Lower lobe of right lung (tissue), 2 donors: ENCODE results near the gene MCTP1. TPM values are rescaled to one million over a fixed set of nuclear protein-coding genes. Genes with fewer than 3 reads are reported as not detected.

ENCODE experiments used
- ATAC-seq, 2 donors: fragments of 200-7000 bp; cut with Tn5 transposase; one replicate each; pipeline ENCODE4 v1.9.1; 2020 to 2022; ENCODE audit warnings: mild to moderate bottlenecking in 2 of 2, moderate library complexity in 2 of 2
- DNase-seq: peaks from one replicate; pipeline ENCODE4 v3.0.0-alpha.2; 2020
- H3K27ac ChIP-seq: fragments of 200-600 bp; one replicate; pipeline ENCODE4 v1.8.0; 2022
- H3K27me3 ChIP-seq: fragments of 200-600 bp; one replicate; pipeline ENCODE4 v1.8.0; 2022; ENCODE audit warnings: low read depth
- H3K36me3 ChIP-seq: fragments of 200-600 bp; one replicate; pipeline ENCODE4 v1.8.0; 2022; ENCODE audit warnings: mild to moderate bottlenecking
- H3K4me1 ChIP-seq: fragments of 200-600 bp; one replicate; pipeline ENCODE4 v1.8.0; 2022
- H3K4me3 ChIP-seq: fragments of 200-600 bp; one replicate; pipeline ENCODE4 v1.8.0; 2022; ENCODE audit warnings: mild to moderate bottlenecking
- H3K9me3 ChIP-seq: fragments of 200-600 bp; one replicate; pipeline ENCODE4 v1.8.0; 2022
- intact Hi-C: fragments of 100-400 bp; cut with DNase I; formaldehyde crosslinking; loops from one replicate; pipeline ENCODE4 v1.11.0; 2022
- total RNA-seq: library from RNA; stranded (reverse); fragmentation: NEBNext Ultra II Directional; extraction: Animal tissue kit (Norgen Biotek cat#: 25700); gene quantifications from one replicate; pipeline ENCODE4 v1.2.1, GENCODE V29; 2021
- TF ChIP-seq, protein P1 (sequence below): fragments of 200-600 bp; IDR thresholded peaks from one replicate; pipeline ENCODE4 v1.8.0; 2022; ENCODE audit warnings: antibody characterized with exemption, mild to moderate bottlenecking
- donor health status: DM: no; HTN: yes; CAD: no; lungs with severe emphysema.

MCTP1 gene
- total RNA-seq, 1 donor from 2014 or later: 38.7 TPM

DNA sequence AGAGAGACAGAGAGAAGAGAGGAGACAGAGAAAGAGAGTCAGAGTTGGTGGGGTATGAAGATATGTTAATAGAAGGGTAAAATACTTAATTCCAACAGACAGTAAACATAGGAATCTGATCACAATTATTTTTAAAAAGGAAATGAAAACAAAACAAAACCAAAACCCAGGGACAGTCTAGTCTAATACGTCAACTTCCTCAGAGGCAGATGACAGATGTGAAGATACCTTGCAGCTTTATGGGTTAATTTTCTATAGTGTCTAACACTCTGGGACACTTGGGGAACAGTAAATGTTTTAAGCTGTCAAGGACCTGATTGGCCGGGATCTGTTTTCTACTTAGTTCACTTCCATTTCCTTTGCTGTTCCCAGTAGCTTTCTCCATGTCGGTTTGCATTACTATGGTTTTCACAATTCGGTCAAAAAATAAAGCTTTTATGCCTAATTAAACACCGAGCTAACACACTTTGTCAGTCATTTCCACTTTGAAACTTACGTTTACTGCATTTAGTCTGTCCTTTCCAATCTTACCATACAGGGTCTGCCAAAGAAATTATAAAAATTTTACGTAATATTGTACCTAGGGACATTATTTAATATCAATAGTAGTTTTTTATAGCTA, 216.5 kb downstream of the MCTP1 start:
- Histone ChIP-seq H3K27me3 (no peaks in the 10 kb centered on the region), H3K9me3 (no peaks in the 10 kb centered on the region), H3K27ac (no peak overlapping the region), H3K4me1 (peaks cover 7% of the 10 kb centered on the region), H3K36me3 (no peaks in the 10 kb centered on the region), H3K4me3 (no peak overlapping the region)
- TF ChIP-seq, protein P1, sequence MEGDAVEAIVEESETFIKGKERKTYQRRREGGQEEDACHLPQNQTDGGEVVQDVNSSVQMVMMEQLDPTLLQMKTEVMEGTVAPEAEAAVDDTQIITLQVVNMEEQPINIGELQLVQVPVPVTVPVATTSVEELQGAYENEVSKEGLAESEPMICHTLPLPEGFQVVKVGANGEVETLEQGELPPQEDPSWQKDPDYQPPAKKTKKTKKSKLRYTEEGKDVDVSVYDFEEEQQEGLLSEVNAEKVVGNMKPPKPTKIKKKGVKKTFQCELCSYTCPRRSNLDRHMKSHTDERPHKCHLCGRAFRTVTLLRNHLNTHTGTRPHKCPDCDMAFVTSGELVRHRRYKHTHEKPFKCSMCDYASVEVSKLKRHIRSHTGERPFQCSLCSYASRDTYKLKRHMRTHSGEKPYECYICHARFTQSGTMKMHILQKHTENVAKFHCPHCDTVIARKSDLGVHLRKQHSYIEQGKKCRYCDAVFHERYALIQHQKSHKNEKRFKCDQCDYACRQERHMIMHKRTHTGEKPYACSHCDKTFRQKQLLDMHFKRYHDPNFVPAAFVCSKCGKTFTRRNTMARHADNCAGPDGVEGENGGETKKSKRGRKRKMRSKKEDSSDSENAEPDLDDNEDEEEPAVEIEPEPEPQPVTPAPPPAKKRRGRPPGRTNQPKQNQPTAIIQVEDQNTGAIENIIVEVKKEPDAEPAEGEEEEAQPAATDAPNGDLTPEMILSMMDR: no peak
- intact Hi-C loops: no loop called here
- no peak for ATAC-seq
- DNase-seq: no peak

DNA sequence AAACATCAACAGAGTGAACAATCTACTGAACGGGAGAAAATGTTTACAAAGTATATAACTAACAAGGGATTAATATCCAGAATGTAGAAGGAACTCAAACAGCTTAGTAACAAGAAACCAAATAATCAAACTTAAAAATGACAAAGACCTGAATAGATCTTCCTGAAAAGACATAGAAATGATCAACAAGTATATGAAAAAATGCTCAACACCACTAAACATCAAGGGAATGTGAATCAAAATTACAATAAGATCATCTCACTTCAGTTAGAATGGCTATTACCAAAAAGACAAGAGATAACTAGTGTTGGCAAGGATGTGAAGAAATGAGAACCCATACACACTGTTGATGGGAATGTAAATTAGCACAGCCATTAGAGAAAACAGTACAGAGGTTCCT, 218.8 kb downstream of the MCTP1 start:
- H3K4me1 ChIP-seq: peaks cover 7% of the 10 kb centered on the region
- H3K27me3 ChIP-seq: no peaks in the 10 kb centered on the region
- TF ChIP-seq, protein P1: no peak
- H3K36me3 ChIP-seq: no peaks in the 10 kb centered on the region
- intact Hi-C loops: no loop called here
- H3K9me3 ChIP-seq: no peaks in the 10 kb centered on the region
- no peak overlapping the region for H3K4me3 ChIP-seq
- no peak for DNase-seq
- ATAC-seq: no peak
- H3K27ac ChIP-seq: no peak overlapping the region

DNA sequence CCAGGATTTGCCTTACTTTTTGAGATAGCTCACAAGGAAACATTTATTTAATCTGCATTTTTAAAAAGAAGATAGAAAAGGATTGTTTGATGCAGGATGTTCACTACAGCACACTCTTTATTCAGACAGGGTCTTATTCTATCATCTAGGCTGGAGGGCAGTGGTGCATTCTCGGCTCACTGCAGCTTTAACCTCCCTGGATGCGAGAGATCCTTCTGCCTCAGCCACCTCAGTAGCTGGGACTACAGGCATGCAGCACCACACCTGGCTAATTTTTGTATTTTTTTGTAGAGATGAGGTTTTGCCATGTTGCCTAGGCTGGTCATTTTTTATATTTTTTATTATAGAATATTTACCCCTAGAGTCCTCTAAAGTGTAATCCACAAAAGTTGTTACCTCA, 221.4 kb downstream of the MCTP1 start:
- no peak overlapping the region for H3K27ac ChIP-seq
- TF ChIP-seq, protein P1: no peak
- peaks cover 6% of the 10 kb centered on the region for H3K4me1 ChIP-seq
- no peaks in the 10 kb centered on the region for H3K27me3 ChIP-seq
- ATAC-seq (no peak), DNase-seq (no peak)
- intact Hi-C loops: no loop called here
- no peaks in the 10 kb centered on the region for H3K36me3 ChIP-seq
- no peak overlapping the region for H3K4me3 ChIP-seq
- H3K9me3 ChIP-seq: no peaks in the 10 kb centered on the region

DNA sequence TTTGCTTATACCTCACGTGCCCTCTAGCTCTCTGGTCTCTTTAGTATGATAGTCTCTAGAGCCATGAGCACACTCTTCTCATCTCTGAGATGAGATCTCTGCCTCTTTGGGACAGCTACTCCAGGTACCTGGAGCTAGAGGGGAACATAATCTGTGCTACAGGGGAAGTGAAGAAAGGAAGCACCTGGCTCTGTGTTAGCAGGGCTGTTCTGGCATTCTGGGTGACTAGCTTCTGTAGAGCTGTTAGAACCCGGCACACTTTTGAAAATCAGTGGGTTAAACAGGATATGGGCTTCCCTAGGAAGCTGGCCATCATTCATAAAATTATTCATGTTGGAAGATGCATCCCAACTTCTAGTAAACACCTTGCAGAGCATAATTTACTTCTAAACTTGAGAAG, 224.8 kb downstream of the MCTP1 start:
- intact Hi-C loops: no loop called here
- TF ChIP-seq, protein P1: no peak
- Histone ChIP-seq H3K9me3 (no peaks in the 10 kb centered on the region), H3K27ac (no peak overlapping the region), H3K27me3 (no peaks in the 10 kb centered on the region), H3K36me3 (no peaks in the 10 kb centered on the region), H3K4me1 (peaks cover 6% of the 10 kb centered on the region), H3K4me3 (no peak overlapping the region)
- DNase-seq (no peak), ATAC-seq (no peak)

DNA sequence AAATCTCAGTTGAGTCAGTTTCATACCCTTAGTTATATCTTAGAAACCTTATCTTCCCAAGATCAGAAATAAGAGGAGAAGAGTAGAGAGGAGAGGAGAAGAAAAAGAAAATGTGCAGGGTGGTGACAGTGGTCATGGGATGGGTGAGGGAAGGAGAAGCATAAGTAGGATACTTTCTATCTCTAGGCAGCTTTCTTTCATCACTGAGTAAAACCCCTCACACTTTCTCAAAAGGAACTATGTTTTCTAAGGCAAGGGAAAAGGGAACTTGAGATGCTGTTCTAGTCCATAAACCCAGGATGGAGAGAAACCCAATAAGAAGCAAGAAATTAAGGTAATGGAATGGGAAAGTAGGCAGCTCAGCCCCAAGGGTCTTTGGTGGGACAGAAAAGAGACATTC, 225.3 kb downstream of the MCTP1 start:
- TF ChIP-seq, protein P1: no peak
- no peak for ATAC-seq
- Histone ChIP-seq H3K4me1 (peaks cover 6% of the 10 kb centered on the region), H3K4me3 (no peak overlapping the region), H3K27me3 (no peaks in the 10 kb centered on the region), H3K9me3 (no peaks in the 10 kb centered on the region), H3K36me3 (no peaks in the 10 kb centered on the region), H3K27ac (no peak overlapping the region)
- intact Hi-C loops: no loop called here
- no peak for DNase-seq
